PC-3 (cell line): ENCODE measurements around the gene CEP85. TPM values are rescaled to one million over a fixed set of nuclear protein-coding genes. Genes with fewer than 3 reads are reported as not detected.

Experiments
- ATAC-seq: fragments of 200-7000 bp; cut with Tn5 transposase; 2 replicates; pipeline ENCODE4 v1.9.1; 2020; ENCODE audit warnings: mild to moderate bottlenecking, moderate library complexity
- BruUV-seq: library from RNA; stranded (reverse); fragments of 400-500 nt; replicated peaks from 2 replicates; lab custom pipeline; 2021; lab: Mats Ljungman, UMichigan
- CTCF ChIA-PET: fragments of 300-600 bp; sonication (Branson Sonifier 250); formaldehyde crosslinking; loops from one replicate; lab custom pipeline; 2022; ENCODE audit warnings: antibody characterized with exemption; lab: Charles Lee
- POLR2A ChIA-PET: fragments of 300-600 bp; sonication (Branson Sonifier 250); formaldehyde crosslinking; loops from one replicate; lab custom pipeline; 2022; ENCODE audit warnings: antibody characterized with exemption; ENCODE audit not compliant: unreplicated experiment; lab: Charles Lee
- DNase-seq: peaks from one replicate; pipeline ENCODE4 v3.0.0-alpha.2; 2015
- H2AFZ ChIP-seq: fragments of 300-600 bp; sonication (generic); 2 replicates; pipeline ENCODE4 v1.6.0; 2016; ENCODE audit warnings: antibody characterized with exemption, low read length
- H3F3A ChIP-seq: fragments of 300-600 bp; sonication (generic); one replicate; pipeline ENCODE4 v1.6.0; 2017; ENCODE audit warnings: antibody characterized with exemption, low read length, control low read depth, mild to moderate bottlenecking; ENCODE audit not compliant: unreplicated experiment
- H3K27ac ChIP-seq: fragments of 300-600 bp; sonication (generic); 2 replicates; pipeline ENCODE4 v1.5.1; 2016; ENCODE audit warnings: mild to moderate bottlenecking, low read length
- H3K27me3 ChIP-seq: fragments of 300-600 bp; sonication (generic); 2 replicates; pipeline ENCODE4 v1.6.1; 2016; ENCODE audit warnings: low read length, mixed read lengths
- H3K36me3 ChIP-seq: fragments of 300-600 bp; sonication (generic); 2 replicates; pipeline ENCODE4 v1.6.1; 2016; ENCODE audit warnings: low read depth, mixed run types, low read length, mixed read lengths
- H3K4me1 ChIP-seq: fragments of 300-600 bp; sonication (generic); 2 replicates; pipeline ENCODE4 v1.5.1; 2016; ENCODE audit warnings: low read length; ENCODE audit not compliant: insufficient read depth
- H3K4me2 ChIP-seq: fragments of 300-600 bp; sonication (generic); 2 replicates; pipeline ENCODE4 v1.6.0; 2016; ENCODE audit warnings: low read length
- H3K4me3 ChIP-seq: fragments of 300-600 bp; sonication (generic); 2 replicates; pipeline ENCODE4 v1.5.1; 2016; ENCODE audit warnings: mild to moderate bottlenecking, low read length, mixed read lengths
- H3K79me2 ChIP-seq: fragments of 300-600 bp; sonication (generic); 2 replicates; pipeline ENCODE4 v1.6.1; 2017; ENCODE audit warnings: low read length, mixed read lengths
- H3K9ac ChIP-seq: fragments of 300-600 bp; sonication (generic); 2 replicates; pipeline ENCODE4 v1.6.0; 2016; ENCODE audit warnings: mild to moderate bottlenecking, low read length
- H3K9me2 ChIP-seq: fragments of 300-600 bp; sonication (generic); replicated peaks from 2 replicates; pipeline ENCODE4 v1.6.1; 2016; ENCODE audit warnings: mixed run types, low read length, mixed read lengths
- H3K9me3 ChIP-seq: fragments of 300-600 bp; sonication (generic); 2 replicates; pipeline ENCODE4 v1.6.1; 2016; ENCODE audit warnings: low read length, mixed read lengths
- H4K20me1 ChIP-seq: fragments of 300-600 bp; sonication (generic); 2 replicates; pipeline ENCODE4 v1.6.1; 2016; ENCODE audit warnings: low read length, mixed read lengths
- EZH2 ChIP-seq: fragments of 300-600 bp; sonication (generic); IDR thresholded peaks from one replicate; pipeline ENCODE4 v1.6.1; 2017; ENCODE audit warnings: antibody characterized with exemption, mild to moderate bottlenecking, low read length; ENCODE audit not compliant: unreplicated experiment
- EZH2phosphoT487 ChIP-seq: fragments of 300-600 bp; sonication (generic); IDR thresholded peaks from 2 replicates; pipeline ENCODE4 v1.6.1; 2018; ENCODE audit warnings: mild to moderate bottlenecking, antibody characterized with exemption, low read length, borderline replicate concordance
- intact Hi-C: fragments of 100-400 bp; cut with micrococcal nuclease; formaldehyde crosslinking; loops from 2 replicates; pipeline ENCODE4 v1.9.0; 2023
- total RNA-seq: library from RNA; depleted of rRNA; stranded (reverse); fragments of >200 nt; gene quantifications from 2 replicates; pipeline ENCODE4 v1.2.3, GENCODE V29; 2014
- TF ChIP-seq, protein P1 (sequence below): fragments of 300-600 bp; sonication (generic); conservative IDR thresholded peaks from 2 replicates; pipeline ENCODE4 v1.5.1; 2017; ENCODE audit warnings: antibody characterized with exemption, low read depth, mild to moderate bottlenecking, low read length

The CEP85 gene
- total RNA-seq, 1 experiment from 2014 or later = 30.6 TPM

GRCh38 chr1:26290122-26290881 is 56.3 kb downstream of the CEP85 start:
- TF ChIP-seq, protein P1, sequence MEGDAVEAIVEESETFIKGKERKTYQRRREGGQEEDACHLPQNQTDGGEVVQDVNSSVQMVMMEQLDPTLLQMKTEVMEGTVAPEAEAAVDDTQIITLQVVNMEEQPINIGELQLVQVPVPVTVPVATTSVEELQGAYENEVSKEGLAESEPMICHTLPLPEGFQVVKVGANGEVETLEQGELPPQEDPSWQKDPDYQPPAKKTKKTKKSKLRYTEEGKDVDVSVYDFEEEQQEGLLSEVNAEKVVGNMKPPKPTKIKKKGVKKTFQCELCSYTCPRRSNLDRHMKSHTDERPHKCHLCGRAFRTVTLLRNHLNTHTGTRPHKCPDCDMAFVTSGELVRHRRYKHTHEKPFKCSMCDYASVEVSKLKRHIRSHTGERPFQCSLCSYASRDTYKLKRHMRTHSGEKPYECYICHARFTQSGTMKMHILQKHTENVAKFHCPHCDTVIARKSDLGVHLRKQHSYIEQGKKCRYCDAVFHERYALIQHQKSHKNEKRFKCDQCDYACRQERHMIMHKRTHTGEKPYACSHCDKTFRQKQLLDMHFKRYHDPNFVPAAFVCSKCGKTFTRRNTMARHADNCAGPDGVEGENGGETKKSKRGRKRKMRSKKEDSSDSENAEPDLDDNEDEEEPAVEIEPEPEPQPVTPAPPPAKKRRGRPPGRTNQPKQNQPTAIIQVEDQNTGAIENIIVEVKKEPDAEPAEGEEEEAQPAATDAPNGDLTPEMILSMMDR = no peak
- no peak for TF ChIP-seq EZH2phosphoT487
- TF ChIP-seq EZH2 = no peak
- no peak overlapping the region for H3K9ac ChIP-seq
- CTCF ChIA-PET = no interaction called here
- H3K4me1 ChIP-seq = peaks cover 2% of the 10 kb centered on the region
- H3K36me3 ChIP-seq = no peaks in the 10 kb centered on the region
- no peak overlapping the region for H3K4me2 ChIP-seq
- POLR2A ChIA-PET = no interaction called here
- H2AFZ ChIP-seq = no peak overlapping the region
- H3K9me3 ChIP-seq = no peaks in the 10 kb centered on the region
- ATAC-seq (no peak), DNase-seq (no peak)
- H3K4me3 ChIP-seq = no peak overlapping the region
- no peaks in the 10 kb centered on the region for H3F3A ChIP-seq
- no peaks in the 10 kb centered on the region for H3K27me3 ChIP-seq
- no TSS peak for BruUV-seq
- no peaks in the 10 kb centered on the region for H3K79me2 ChIP-seq
- no peaks in the 10 kb centered on the region for H3K9me2 ChIP-seq
- intact Hi-C loops = no loop called here
- no peaks in the 10 kb centered on the region for H4K20me1 ChIP-seq
- no peak overlapping the region for H3K27ac ChIP-seq

DNA sequence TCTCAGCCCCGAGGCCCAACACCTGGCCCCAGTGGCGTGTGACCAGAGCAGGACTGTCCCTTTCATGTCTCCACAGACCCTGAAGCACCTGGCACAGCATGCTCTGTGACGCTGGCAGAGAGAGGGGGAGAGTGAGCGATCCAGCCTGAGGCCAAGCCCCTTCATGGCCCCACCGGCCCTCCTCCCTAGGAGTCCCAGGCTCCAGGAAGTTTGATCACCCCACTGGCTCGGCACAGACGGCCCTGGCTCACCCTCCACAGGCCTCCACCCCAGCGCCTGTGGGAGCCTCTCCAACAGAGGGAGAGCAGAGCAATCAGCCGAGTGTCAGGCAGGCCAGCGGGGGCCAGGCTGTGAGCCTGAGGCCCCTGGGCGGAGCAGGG is 56.9 kb downstream of the CEP85 start:
- Histone ChIP-seq H3K27me3 (no peaks in the 10 kb centered on the region), H2AFZ (no peak overlapping the region), H3K27ac (no peak overlapping the region), H3K4me1 (no peaks in the 10 kb centered on the region), H3K9ac (no peak overlapping the region), H3K4me3 (no peak overlapping the region), H3F3A (no peaks in the 10 kb centered on the region), H4K20me1 (no peaks in the 10 kb centered on the region), H3K36me3 (no peaks in the 10 kb centered on the region), H3K9me3 (no peaks in the 10 kb centered on the region), H3K9me2 (no peaks in the 10 kb centered on the region), H3K79me2 (no peaks in the 10 kb centered on the region), H3K4me2 (no peak overlapping the region)
- POLR2A ChIA-PET = no interaction called here
- TF ChIP-seq, protein P1 = no peak
- TF ChIP-seq EZH2phosphoT487 (no peak), EZH2 (no peak)
- no peak for ATAC-seq
- CTCF ChIA-PET = no interaction called here
- no peak for DNase-seq
- intact Hi-C loops = no loop called here
- no TSS peak for BruUV-seq

GRCh38 chr1:26291433-26291832 is 57.4 kb downstream of the CEP85 start:
- Histone ChIP-seq H3K4me3 (no peak overlapping the region), H3K36me3 (no peaks in the 10 kb centered on the region), H3K27ac (no peak overlapping the region), H3K9me3 (no peaks in the 10 kb centered on the region), H3K79me2 (no peaks in the 10 kb centered on the region), H3K9ac (no peak overlapping the region), H3K9me2 (no peaks in the 10 kb centered on the region), H2AFZ (no peak overlapping the region), H3K27me3 (no peaks in the 10 kb centered on the region), H4K20me1 (no peaks in the 10 kb centered on the region), H3F3A (no peaks in the 10 kb centered on the region), H3K4me1 (no peaks in the 10 kb centered on the region), H3K4me2 (no peak overlapping the region)
- no TSS peak for BruUV-seq
- no peak for TF ChIP-seq EZH2
- TF ChIP-seq, protein P1 = no peak
- TF ChIP-seq EZH2phosphoT487 = no peak
- ChIA-PET POLR2A (no interaction called here), CTCF (no interaction called here)
- DNase-seq = no peak
- no peak for ATAC-seq
- intact Hi-C loops = no loop called here
